CD4-positive, alpha-beta memory T cell (primary cell): Measurements from ENCODE around the gene CEACAM19. TPM values are rescaled to one million over a fixed set of nuclear protein-coding genes. Genes with fewer than 3 reads are reported as not detected.

ENCODE experiments used
- CTCF ChIA-PET: fragments of 350-600 bp; sonication (Branson Sonifier 250); formaldehyde crosslinking; loops from one replicate; lab custom pipeline; 2021; ENCODE audit warnings: inconsistent platforms; ENCODE audit not compliant: partially characterized antibody; lab: Charles Lee
- POLR2A ChIA-PET: fragments of 350-600 bp; sonication (Branson Sonifier 250); formaldehyde crosslinking; loops from one replicate; lab custom pipeline; 2021; ENCODE audit not compliant: partially characterized antibody; lab: Charles Lee
- DNase-seq, 5 donors: peaks; one replicate each; pipeline versions ENCODE4 v3.0.0 to v3.0.0-alpha.2; 2020 to 2022; ENCODE audit warnings: mixed read lengths in 1 of 5
- H3K27ac ChIP-seq: one replicate; pipeline ENCODE4 v1.7.0; 2013; ENCODE audit warnings: low read depth, low read length
- H3K27me3 ChIP-seq: 2 replicates; pipeline ENCODE4 v1.7.0; 2013; ENCODE audit warnings: mild to moderate bottlenecking, low read length, moderate library complexity; ENCODE audit not compliant: insufficient read depth
- H3K36me3 ChIP-seq: 2 replicates; pipeline ENCODE4 v1.7.0; 2013; ENCODE audit warnings: mild to moderate bottlenecking, low read length, moderate library complexity; ENCODE audit not compliant: insufficient read depth
- H3K4me1 ChIP-seq: 2 replicates; pipeline ENCODE4 v1.7.0; 2013; ENCODE audit warnings: mild to moderate bottlenecking, low read length, moderate library complexity; ENCODE audit not compliant: insufficient read depth
- H3K4me3 ChIP-seq, 2 donors: one replicate each; pipeline ENCODE4 v1.7.0; 2013; ENCODE audit warnings: low read length in 2 of 2, mild to moderate bottlenecking in 1 of 2
- H3K9me3 ChIP-seq, 2 donors: one replicate each; pipeline ENCODE4 v1.7.0; 2013; ENCODE audit warnings: low read length in 2 of 2, control low read depth in 1 of 2; ENCODE audit not compliant: control insufficient read depth in 1 of 2
- H3K27ac Mint-ChIP-seq, 7 donors: one replicate each; pipeline ENCODE4 v1.8.0; 2020 to 2021; ENCODE audit warnings: mixed read lengths in 7 of 7, mild to moderate bottlenecking in 6 of 7, inconsistent platforms in 3 of 7, moderate library complexity in 3 of 7
- H3K27me3 Mint-ChIP-seq, 2 donors: one replicate each; pipeline ENCODE4 v1.8.0; 2020 to 2021; ENCODE audit warnings: mixed read lengths in 2 of 2
- H3K36me3 Mint-ChIP-seq, 2 donors: one replicate each; pipeline ENCODE4 v1.8.0; 2020 to 2021; ENCODE audit warnings: mixed read lengths in 2 of 2, inconsistent platforms in 1 of 2, mild to moderate bottlenecking in 1 of 2
- H3K4me1 Mint-ChIP-seq, 4 donors: one replicate each; pipeline ENCODE4 v1.8.0; 2020 to 2021; ENCODE audit warnings: mixed read lengths in 4 of 4, mild to moderate bottlenecking in 1 of 4
- H3K4me3 Mint-ChIP-seq, 8 donors: one replicate each; pipeline ENCODE4 v1.8.0; 2020 to 2021; ENCODE audit warnings: mixed read lengths in 8 of 8, mild to moderate bottlenecking in 7 of 8, moderate library complexity in 6 of 8, inconsistent platforms in 3 of 8
- H3K9me3 Mint-ChIP-seq, 8 donors: one replicate each; pipeline ENCODE4 v1.8.0; 2020 to 2021; ENCODE audit warnings: mixed read lengths in 8 of 8, mild to moderate bottlenecking in 5 of 8, inconsistent platforms in 3 of 8, moderate library complexity in 1 of 8
- intact Hi-C: fragments of 100-400 bp; cut with micrococcal nuclease; formaldehyde crosslinking; loops from one replicate; pipeline ENCODE4 v1.15.1; 2023
- polyA plus RNA-seq, 2 donors: library from polyadenylated mRNA; unstranded; fragments of 300-500 nt; fragmentation: Illumina TruSeq; gene quantifications; one replicate each; pipeline ENCODE4 v1.2.3, GENCODE V29; 2021
- total RNA-seq, 2 experiments: library from RNA; stranded (reverse); gene quantifications; one replicate each; pipeline ENCODE4 v1.2.3, GENCODE V29; 2021

The CEACAM19 gene
- total and polyA plus RNA-seq, 4 experiments from 2014 or later: 1.3 to 1.4 TPM; not detected in 2

DNA sequence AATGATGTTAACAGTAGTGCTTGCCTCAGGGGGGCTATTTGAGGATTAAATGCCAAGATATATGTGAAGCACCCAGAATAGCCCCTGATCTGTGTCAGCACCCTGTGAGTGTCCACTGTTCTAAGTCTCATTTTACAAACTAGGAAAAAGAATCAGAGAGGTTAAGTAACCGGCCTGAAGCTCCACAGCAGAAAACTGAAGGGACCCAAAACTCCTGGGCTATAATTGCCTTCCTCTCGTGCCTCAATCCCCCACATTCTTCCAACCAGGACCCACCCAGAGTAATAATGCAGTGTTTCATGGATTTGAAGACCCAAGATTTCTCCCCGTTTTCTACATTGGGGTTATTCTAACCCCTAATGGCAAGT is 25.2 kb upstream of the CEACAM19 start:
- H3K9me3 ChIP-seq: no peaks in the 10 kb centered on the region
- peaks cover 0 to 1% (median 0%) of the 10 kb centered on the region in 8 donors for H3K9me3 Mint-ChIP-seq

DNA sequence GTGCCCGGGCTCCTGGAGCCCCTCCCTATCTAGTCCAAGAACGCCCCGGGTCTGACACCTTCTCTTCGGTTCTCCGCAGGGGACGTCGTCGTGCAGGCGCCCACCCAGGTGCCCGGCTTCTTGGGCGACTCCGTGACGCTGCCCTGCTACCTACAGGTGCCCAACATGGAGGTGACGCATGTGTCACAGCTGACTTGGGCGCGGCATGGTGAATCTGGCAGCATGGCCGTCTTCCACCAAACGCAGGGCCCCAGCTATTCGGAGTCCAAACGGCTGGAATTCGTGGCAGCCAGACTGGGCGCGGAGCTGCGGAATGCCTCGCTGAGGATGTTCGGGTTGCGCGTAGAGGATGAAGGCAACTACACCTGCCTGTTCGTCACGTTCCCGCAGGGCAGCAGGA is 24.1 kb upstream of the CEACAM19 start:
- POLR2A ChIA-PET: no interaction called here
- Histone ChIP-seq H3K4me1 (peaks cover 6% of the 10 kb centered on the region), H3K4me3 (no peak overlapping the region), H3K27me3 (no peaks in the 10 kb centered on the region), H3K27ac (no peak overlapping the region), H3K36me3 (no peaks in the 10 kb centered on the region), H3K9me3 (no peaks in the 10 kb centered on the region)
- CTCF ChIA-PET: no interaction called here
- Mint-ChIP-seq H3K36me3 (no peaks in the 10 kb centered on the region), H3K4me1 (peaks cover 0 to 10% (median 1%) of the 10 kb centered on the region in 4 donors), H3K27me3 (peaks cover 7 to 15% of the 10 kb centered on the region in 2 donors), H3K9me3 (peaks cover 0 to 1% (median 0%) of the 10 kb centered on the region in 8 donors), H3K27ac (no peak overlapping the region), H3K4me3 (no peak overlapping the region)
- DNase-seq: no peak
- intact Hi-C loops: no loop called here

More for the DNA sequence above, 25.2 kb upstream of the CEACAM19 start:
- H3K4me1 Mint-ChIP-seq: peaks cover 0 to 10% (median 1%) of the 10 kb centered on the region in 4 donors
- H3K4me1 ChIP-seq: peaks cover 6% of the 10 kb centered on the region
- H3K27me3 Mint-ChIP-seq: peaks cover 7 to 11% of the 10 kb centered on the region in 2 donors
- POLR2A ChIA-PET: no interaction called here
- H3K4me3 ChIP-seq: no peak overlapping the region
- H3K27ac ChIP-seq: no peak overlapping the region
- intact Hi-C loops: no loop called here
- H3K27ac Mint-ChIP-seq: no peak overlapping the region
- H3K36me3 ChIP-seq: no peaks in the 10 kb centered on the region
- CTCF ChIA-PET: no interaction called here
- no peak for DNase-seq
- H3K27me3 ChIP-seq: no peaks in the 10 kb centered on the region
- no peak overlapping the region for H3K4me3 Mint-ChIP-seq
- H3K36me3 Mint-ChIP-seq: no peaks in the 10 kb centered on the region

DNA sequence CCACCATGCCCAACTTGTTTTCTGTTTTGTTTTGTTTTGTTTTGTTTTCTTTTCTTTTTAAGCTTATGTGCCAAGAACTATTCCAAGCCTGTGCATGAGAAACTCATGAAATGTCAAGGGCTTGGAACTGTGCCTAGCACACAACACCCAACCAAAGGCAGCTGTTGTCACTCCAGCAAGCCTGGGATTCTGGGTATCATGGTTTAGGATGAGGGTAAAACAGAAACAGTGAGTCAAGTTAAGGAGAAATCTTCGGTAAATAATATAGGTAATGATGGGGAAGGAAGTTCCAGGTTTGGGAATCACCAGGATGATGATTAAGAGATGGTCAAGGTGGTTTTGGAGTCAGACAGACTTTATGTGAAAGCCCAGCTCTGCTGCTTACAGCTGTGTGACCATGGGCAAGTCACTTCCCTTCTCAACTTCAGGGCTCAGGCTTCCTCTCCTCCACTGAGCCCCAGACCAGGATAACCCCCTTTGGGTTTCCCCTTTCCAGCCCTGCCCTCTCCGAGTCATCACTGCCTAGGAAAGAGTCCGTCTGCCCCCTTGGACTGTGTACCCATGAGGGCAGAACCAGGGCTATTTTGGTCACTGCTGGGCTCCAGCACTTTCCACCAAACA is 22.5 kb upstream of the CEACAM19 start:
- ChIA-PET CTCF (interaction anchor here (1.0 to 1.5 kb wide), 2 partner anchors 9 to 72 kb away, joined by 3 to 6 read pairs; no protein-coding TSS in a partner anchor), POLR2A (no interaction called here)
- Mint-ChIP-seq H3K27ac (peak overlapping the region in 1 of 7 donors; percentile 36), H3K36me3 (no peaks in the 10 kb centered on the region), H3K4me1 (peaks cover 0 to 6% (median 0%) of the 10 kb centered on the region in 4 donors), H3K4me3 (no peak overlapping the region), H3K9me3 (peaks cover 0 to 1% (median 0%) of the 10 kb centered on the region in 8 donors), H3K27me3 (peaks cover 5 to 11% of the 10 kb centered on the region in 2 donors)
- H3K27ac ChIP-seq: no peak overlapping the region
- no peak overlapping the region for H3K4me3 ChIP-seq
- H3K36me3 ChIP-seq: no peaks in the 10 kb centered on the region
- DNase-seq: no peak
- H3K9me3 ChIP-seq: no peaks in the 10 kb centered on the region
- H3K4me1 ChIP-seq: peaks cover 6% of the 10 kb centered on the region
- no peaks in the 10 kb centered on the region for H3K27me3 ChIP-seq
- intact Hi-C loops: no loop called here

DNA sequence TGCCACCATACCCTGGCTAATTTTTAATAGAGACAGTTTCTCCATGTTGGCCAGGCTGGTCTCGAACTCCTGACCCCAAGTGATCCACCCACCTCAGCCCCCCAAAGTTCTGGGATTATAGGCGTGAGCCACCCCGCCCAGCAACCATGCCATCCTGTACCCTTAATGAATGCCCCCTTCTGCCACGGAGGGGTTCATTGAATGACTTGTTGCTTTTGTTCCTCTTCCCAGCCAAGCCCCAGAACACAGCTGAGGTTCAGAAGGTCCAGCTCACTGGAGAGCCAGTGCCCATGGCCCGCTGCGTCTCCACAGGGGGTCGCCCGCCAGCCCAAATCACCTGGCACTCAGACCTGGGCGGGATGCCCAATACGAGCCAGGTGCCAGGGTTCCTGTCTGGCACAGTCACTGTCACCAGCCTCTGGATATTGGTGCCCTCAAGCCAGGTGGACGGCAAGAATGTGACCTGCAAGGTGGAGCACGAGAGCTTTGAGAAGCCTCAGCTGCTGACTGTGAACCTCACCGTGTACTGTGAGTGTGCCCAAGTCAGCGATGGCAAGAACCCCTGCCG is 21.6 kb upstream of the CEACAM19 start:
- Mint-ChIP-seq H3K36me3 (no peaks in the 10 kb centered on the region), H3K4me3 (no peak overlapping the region), H3K27me3 (peaks cover 5 to 11% of the 10 kb centered on the region in 2 donors), H3K4me1 (peaks cover 0 to 5% (median 4%) of the 10 kb centered on the region in 4 donors), H3K27ac (no peak overlapping the region), H3K9me3 (peaks cover 0 to 1% (median 0%) of the 10 kb centered on the region in 8 donors)
- Histone ChIP-seq H3K4me1 (peaks cover 5% of the 10 kb centered on the region), H3K9me3 (no peaks in the 10 kb centered on the region), H3K27ac (no peak overlapping the region), H3K27me3 (no peaks in the 10 kb centered on the region), H3K36me3 (no peaks in the 10 kb centered on the region), H3K4me3 (no peak overlapping the region)
- ChIA-PET CTCF (no interaction called here), POLR2A (no interaction called here)
- intact Hi-C loops: no loop called here
- DNase-seq: no peak

DNA sequence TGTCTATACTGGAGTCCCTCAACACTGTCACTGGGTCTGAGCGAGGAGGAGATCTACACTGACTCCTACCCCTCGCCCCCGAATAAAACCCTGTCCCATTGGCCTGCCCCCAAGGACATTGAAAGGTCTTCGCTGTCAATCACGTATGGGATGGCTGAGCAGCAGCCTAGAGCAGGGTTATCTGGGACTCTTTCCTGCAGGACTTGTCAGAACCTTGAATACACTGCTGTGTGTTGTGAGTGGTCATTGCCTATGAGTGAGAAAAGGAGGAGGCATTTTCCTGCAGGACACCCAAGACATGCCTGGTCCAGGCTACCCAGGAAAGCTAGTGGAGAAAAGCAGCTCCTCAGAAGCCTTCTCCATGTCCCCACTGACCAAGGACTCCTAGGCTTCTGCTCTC is 17.9 kb upstream of the CEACAM19 start:
- Mint-ChIP-seq H3K27me3 (peaks cover 1 to 5% of the 10 kb centered on the region in 2 donors), H3K4me3 (no peak overlapping the region), H3K27ac (no peak overlapping the region), H3K9me3 (peaks cover 0 to 1% (median 0%) of the 10 kb centered on the region in 8 donors), H3K36me3 (no peaks in the 10 kb centered on the region), H3K4me1 (peaks cover 1 to 13% (median 8%) of the 10 kb centered on the region in 4 donors)
- no peaks in the 10 kb centered on the region for H3K36me3 ChIP-seq
- H3K27me3 ChIP-seq: no peaks in the 10 kb centered on the region
- peaks cover 5% of the 10 kb centered on the region for H3K4me1 ChIP-seq
- no peak overlapping the region for H3K27ac ChIP-seq
- no peaks in the 10 kb centered on the region for H3K9me3 ChIP-seq
- DNase-seq: no peak
- intact Hi-C loops: no loop called here
- CTCF ChIA-PET: no interaction called here
- no peak overlapping the region for H3K4me3 ChIP-seq
- POLR2A ChIA-PET: no interaction called here

DNA sequence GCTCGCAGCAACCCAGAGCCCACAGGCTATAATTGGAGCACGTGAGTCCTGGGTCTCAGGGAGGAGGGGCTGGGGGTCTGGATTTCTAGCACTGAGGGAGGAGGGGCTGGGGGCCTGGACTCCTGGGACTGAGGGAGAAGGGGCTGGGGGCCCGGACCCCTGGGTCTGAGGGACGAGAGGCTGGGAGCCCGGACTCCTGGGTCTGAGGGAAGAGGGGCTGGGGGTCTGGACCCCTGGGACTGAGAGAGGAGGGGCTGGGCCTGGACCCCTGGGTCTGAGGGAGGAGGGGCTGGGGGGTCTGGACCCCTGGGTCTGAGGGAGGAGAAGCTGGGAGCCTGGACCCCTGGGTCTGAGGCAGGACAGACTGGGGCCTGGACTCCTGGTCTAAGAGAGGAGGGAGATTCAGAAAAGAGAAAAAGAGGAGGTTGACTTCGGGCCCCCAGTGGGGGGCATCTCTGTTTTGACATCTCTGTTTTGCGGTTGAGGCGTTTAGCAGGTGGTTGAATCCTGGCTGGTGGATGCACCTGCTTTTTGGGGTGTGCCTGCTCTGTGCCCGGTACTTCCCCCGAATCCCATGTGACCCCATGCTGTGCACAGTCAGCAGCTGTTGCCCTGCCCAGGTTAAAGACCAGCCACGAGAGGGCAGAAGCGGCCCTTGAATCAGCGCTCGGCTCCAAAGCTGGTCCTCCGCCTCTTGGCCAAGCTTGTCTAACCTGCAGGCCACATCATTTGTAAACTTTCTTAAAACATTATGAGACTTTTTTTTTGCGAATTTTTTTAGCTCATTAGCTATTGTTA is 17.1 kb upstream of the CEACAM19 start:
- H3K36me3 Mint-ChIP-seq: no peaks in the 10 kb centered on the region
- peak; percentile 50 to 74 (median 64) for DNase-seq
- H3K9me3 Mint-ChIP-seq: peaks cover 0 to 1% (median 0%) of the 10 kb centered on the region in 8 donors
- Histone ChIP-seq H3K4me1 (peaks cover 5% of the 10 kb centered on the region), H3K36me3 (no peaks in the 10 kb centered on the region), H3K27ac (no peak overlapping the region), H3K27me3 (no peaks in the 10 kb centered on the region), H3K9me3 (no peaks in the 10 kb centered on the region), H3K4me3 (no peak overlapping the region)
- peak overlapping the region in 2 of 7 donors; percentile 41 to 50 for H3K27ac Mint-ChIP-seq
- POLR2A ChIA-PET: interaction anchor here (0.8 kb wide), 1 partner anchor 9 kb away, joined by 3 read pairs; no protein-coding TSS in a partner anchor
- CTCF ChIA-PET: interaction anchor here (0.7 to 4.4 kb wide), 13 partner anchors 9 to 441 kb away, joined by 3 to 25 read pairs (median 4); partner anchors contain the start of gene PVR
- H3K4me3 Mint-ChIP-seq: no peak overlapping the region
- peaks cover 1 to 13% (median 8%) of the 10 kb centered on the region in 4 donors for H3K4me1 Mint-ChIP-seq
- intact Hi-C loops: loop anchor here (1.0 kb wide), 1 partner anchor 116 kb away; no protein-coding TSS in a partner anchor
- peaks cover 1 to 5% of the 10 kb centered on the region in 2 donors for H3K27me3 Mint-ChIP-seq
